HepG2 (cell line): ENCODE measurements around the gene STK11. TPM values are rescaled to one million over a fixed set of nuclear protein-coding genes. Genes with fewer than 3 reads are reported as not detected.
A peak's percentile ranks its signal among the peaks of the same experiment; 100 is the strongest.

Source experiments
- DZIP1 ChIP-seq: sonication (generic); formaldehyde crosslinking; IDR thresholded peaks from 2 replicates; pipeline ENCODE4 v1.5.0; 2020; ENCODE audit warnings: mild to moderate bottlenecking, missing genetic modification reagents
- E2F5 ChIP-seq: sonication (generic); formaldehyde crosslinking; conservative IDR thresholded peaks from 2 replicates; pipeline ENCODE4 v1.4.0; 2020; ENCODE audit warnings: missing genetic modification reagents
- HNRNPL ChIP-seq: fragments of 200-400 bp; formaldehyde crosslinking; IDR thresholded peaks from 2 replicates; pipeline ENCODE4 v1.6.1; 2017; ENCODE audit warnings: mild to moderate bottlenecking, low read depth, low read length
- KAT7 ChIP-seq: IDR thresholded peaks from 2 replicates; pipeline ENCODE4 v1.6.1; 2018; ENCODE audit warnings: borderline replicate concordance, missing compliant biosample characterization
- POGZ ChIP-seq: sonication (generic); formaldehyde crosslinking; IDR thresholded peaks from 2 replicates; pipeline ENCODE4 v1.4.0; 2020; ENCODE audit warnings: mild to moderate bottlenecking, missing genetic modification reagents
- PPARG ChIP-seq: conservative IDR thresholded peaks from 2 replicates; pipeline ENCODE4 v1.6.1; 2016; ENCODE audit warnings: missing biosample characterization, missing genetic modification reagents
- SCMH1 ChIP-seq: sonication (generic); formaldehyde crosslinking; IDR thresholded peaks from 2 replicates; pipeline ENCODE4 v1.9.0; 2021; ENCODE audit warnings: missing genetic modification reagents, mild to moderate bottlenecking, borderline replicate concordance
- SMYD3 ChIP-seq: sonication (generic); formaldehyde crosslinking; IDR thresholded peaks from 2 replicates; pipeline ENCODE4 v1.8.1; 2023; ENCODE audit warnings: mild to moderate bottlenecking, missing genetic modification reagents
- TIGD3 ChIP-seq: sonication (generic); formaldehyde crosslinking; IDR thresholded peaks from 2 replicates; pipeline ENCODE4 v1.5.1; 2020; ENCODE audit warnings: mild to moderate bottlenecking, missing genetic modification reagents, borderline replicate concordance
- ZBTB2 ChIP-seq: sonication (generic); formaldehyde crosslinking; IDR thresholded peaks from 2 replicates; pipeline ENCODE4 v1.8.0; 2022; ENCODE audit warnings: low read depth, missing genetic modification reagents
- ZFY ChIP-seq: sonication (generic); formaldehyde crosslinking; IDR thresholded peaks from 2 replicates; pipeline ENCODE4 v1.4.0; 2020; ENCODE audit warnings: missing genetic modification reagents
- ZNF138 ChIP-seq: sonication (generic); formaldehyde crosslinking; IDR thresholded peaks from 2 replicates; pipeline ENCODE4 v1.5.0; 2020; ENCODE audit warnings: mild to moderate bottlenecking, low read depth, missing genetic modification reagents
- ZNF354B ChIP-seq: sonication (generic); formaldehyde crosslinking; IDR thresholded peaks from 2 replicates; pipeline ENCODE4 v1.8.0; 2022; ENCODE audit warnings: mild to moderate bottlenecking, missing genetic modification reagents
- ZNF605 ChIP-seq: sonication (generic); formaldehyde crosslinking; IDR thresholded peaks from 2 replicates; pipeline ENCODE4 v1.8.0; 2022; ENCODE audit warnings: mild to moderate bottlenecking, missing genetic modification reagents
- ZNF724P ChIP-seq: sonication (generic); formaldehyde crosslinking; IDR thresholded peaks from 2 replicates; pipeline ENCODE4 v1.8.0; 2022; ENCODE audit warnings: missing genetic modification reagents, borderline replicate concordance
- ZSCAN25 ChIP-seq: sonication (generic); formaldehyde crosslinking; IDR thresholded peaks from 2 replicates; pipeline ENCODE4 v1.8.0; 2022; ENCODE audit warnings: mild to moderate bottlenecking, missing genetic modification reagents
- ZSCAN5A ChIP-seq: sonication (generic); formaldehyde crosslinking; IDR thresholded peaks from 2 replicates; pipeline ENCODE4 v1.8.0; 2022; ENCODE audit warnings: mild to moderate bottlenecking, missing genetic modification reagents, borderline replicate concordance
- polyA plus RNA-seq, 8 experiments: library from polyadenylated mRNA; depleted of rRNA in 3 of 8; stranded (reverse) in 7 of 8; unstranded in 1 of 8; fragments of >200 nt; fragmentation: Illumina TruSeq in 4 of 8; extraction: Trizol in 4 of 8; gene quantifications; 2 replicates each; pipeline versions ENCODE4 v1.2.1 to v1.2.3, GENCODE V29; 2011 to 2016; ENCODE audit warnings: low read depth in 4 of 8, missing spikeins in 1 of 8, mixed read lengths in 1 of 8; ENCODE audit not compliant: insufficient read depth in 1 of 8
- total RNA-seq, 5 experiments: library from RNA; depleted of rRNA; stranded (reverse); fragments of >200 nt; fragmentation: Illumina TruSeq; extraction: Trizol; gene quantifications; 2 replicates each; pipeline ENCODE4 v1.2.3, GENCODE V29; 2016; ENCODE audit warnings: low read depth in 1 of 5
- TF ChIP-seq, protein P1 (sequence below): sonication (generic); formaldehyde crosslinking; IDR thresholded peaks from 2 replicates; pipeline ENCODE4 v1.8.0; 2023; ENCODE audit warnings: mild to moderate bottlenecking, missing genetic modification reagents
- TF ChIP-seq, protein P2 (sequence below): sonication (generic); formaldehyde crosslinking; IDR thresholded peaks from 2 replicates; pipeline ENCODE4 v1.5.1; 2020; ENCODE audit warnings: missing genetic modification reagents, mild to moderate bottlenecking, borderline replicate concordance

The STK11 gene
- total and polyA plus RNA-seq, 2 of the 13 experiments (the other 11 are each of a cell fraction or from before 2014, with no cell fraction given), result 27.5 to 43.6 TPM

DNA sequence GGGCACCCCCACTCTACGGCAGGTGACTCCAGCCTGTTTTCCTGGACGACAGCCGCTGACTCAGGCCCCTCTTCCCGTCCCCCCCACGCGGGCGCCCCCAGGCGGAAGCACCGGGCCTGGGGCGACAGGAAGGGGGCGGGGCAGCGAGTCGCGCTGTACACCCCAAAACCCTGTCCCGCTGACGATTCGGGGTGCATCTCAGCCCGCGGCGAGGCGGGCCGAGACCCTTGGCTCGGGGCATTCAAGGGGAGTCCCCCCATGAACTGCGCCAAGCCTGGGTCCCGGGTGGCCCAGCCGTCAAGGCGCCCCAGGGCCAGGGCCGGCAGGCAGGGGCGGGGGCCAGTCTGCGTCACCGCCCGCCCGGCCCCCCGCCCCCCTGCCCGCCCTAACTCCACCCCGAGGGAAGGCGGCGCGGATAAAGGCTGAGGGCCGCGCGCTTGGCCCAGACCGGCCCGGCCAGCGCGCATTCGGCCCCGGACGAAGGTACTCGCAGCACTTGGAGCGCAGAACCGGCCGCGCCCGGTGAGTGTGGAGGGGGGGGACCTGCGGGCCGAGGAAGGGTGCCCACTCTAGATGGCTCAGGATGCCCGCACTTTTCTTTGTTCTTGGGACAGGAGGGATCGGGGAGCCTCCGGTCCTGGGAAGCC, 42.7 kb downstream of the STK11 start, which contains the start of gene MIDN (continued):
- TF ChIP-seq HNRNPL (peak; percentile 80), ZBTB2 (no peak), SMYD3 (CRISPR knock-in tag) (0 out of 2 replicates have a peak, but pooled peaks have one; percentile 32), TIGD3 (CRISPR knock-in tag) (no peak), ZNF138 (CRISPR knock-in tag) (no peak), DZIP1 (CRISPR knock-in tag) (no peak), ZNF605 (CRISPR knock-in tag) (peak; percentile 67; the same call in 1 of the 2 replicates), PPARG (CRISPR knock-in tag) (peak; percentile 27; the same call in 1 of the 2 replicates), E2F5 (CRISPR knock-in tag) (no peak), POGZ (peak; percentile 30; the same call in 1 of the 2 replicates), KAT7 (no peak), ZSCAN25 (CRISPR knock-in tag) (peak; percentile 78; the same call in 1 of the 2 replicates), ZNF354B (CRISPR knock-in tag) (peak; percentile 94), ZFY (peak; percentile 84), ZSCAN5A (0 out of 2 replicates have a peak, but pooled peaks have one; percentile 48), ZNF724P (CRISPR knock-in tag) (0 out of 2 replicates have a peak, but pooled peaks have one; percentile 6), SCMH1 (no peak)
- TF ChIP-seq, protein P1, sequence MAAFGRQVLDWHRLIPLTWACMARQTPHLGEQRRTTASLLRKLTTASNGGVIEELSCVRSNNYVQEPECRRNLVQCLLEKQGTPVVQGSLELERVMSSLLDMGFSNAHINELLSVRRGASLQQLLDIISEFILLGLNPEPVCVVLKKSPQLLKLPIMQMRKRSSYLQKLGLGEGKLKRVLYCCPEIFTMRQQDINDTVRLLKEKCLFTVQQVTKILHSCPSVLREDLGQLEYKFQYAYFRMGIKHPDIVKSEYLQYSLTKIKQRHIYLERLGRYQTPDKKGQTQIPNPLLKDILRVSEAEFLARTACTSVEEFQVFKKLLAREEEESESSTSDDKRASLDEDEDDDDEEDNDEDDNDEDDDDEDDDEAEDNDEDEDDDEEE (CRISPR knock-in tag), result no peak
- TF ChIP-seq, protein P2, sequence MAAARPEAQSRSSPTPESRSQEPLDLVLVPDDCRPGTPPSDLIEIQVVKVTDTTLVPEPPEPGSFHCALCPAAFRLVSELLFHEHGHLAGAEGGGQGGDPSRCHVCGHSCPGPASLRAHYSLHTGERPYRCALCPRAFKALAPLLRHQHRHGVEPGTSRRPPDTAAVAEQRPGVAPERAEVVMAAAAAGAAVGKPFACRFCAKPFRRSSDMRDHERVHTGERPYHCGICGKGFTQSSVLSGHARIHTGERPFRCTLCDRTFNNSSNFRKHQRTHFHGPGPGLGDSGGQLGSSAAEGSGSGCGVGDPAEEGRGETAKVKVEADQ (CRISPR knock-in tag), result peak; percentile 42; the same call in 1 of the 2 replicates
